H1 (cell line): ENCODE data around the gene MIOX.

Experiments used
- CEBPB ChIP-seq: IDR thresholded peaks from 2 replicates; pipeline ENCODE4 v1.6.1; 2012; ENCODE audit warnings: low read depth, low read length
- CHD7 ChIP-seq: fragments of 300-600 bp; sonication (generic); IDR thresholded peaks from 2 replicates; pipeline ENCODE4 v1.7.1; 2012; ENCODE audit warnings: low read length, moderate library complexity, mild to moderate bottlenecking, inconsistent platforms; ENCODE audit not compliant: insufficient replicate concordance
- GTF2F1 ChIP-seq: IDR thresholded peaks from 2 replicates; pipeline ENCODE4 v1.6.1; 2012; ENCODE audit warnings: low read depth, low read length, improper control_type of control experiment, borderline replicate concordance
- NRF1 ChIP-seq: IDR thresholded peaks from 2 replicates; pipeline ENCODE4 v1.6.1; 2011; ENCODE audit warnings: mild to moderate bottlenecking, low read depth, low read length, improper control_type of control experiment
- POLR2A ChIP-seq, 2 experiments: IDR thresholded peaks; 1 replicate in 1 of 2; 2 replicates in 1 of 2; pipeline ENCODE4 v1.6.1; 2011; ENCODE audit warnings: low read depth in 2 of 2, low read length in 2 of 2, mild to moderate bottlenecking in 2 of 2; ENCODE audit errors: control extremely low read depth in 1 of 2
- POLR2AphosphoS5 ChIP-seq: IDR thresholded peaks from 2 replicates; pipeline ENCODE4 v1.6.1; 2011; ENCODE audit warnings: low read depth, low read length
- RFX5 ChIP-seq: IDR thresholded peaks from 2 replicates; pipeline ENCODE4 v1.6.1; 2011; ENCODE audit warnings: low read depth, low read length, improper control_type of control experiment, borderline replicate concordance
- RNF2 ChIP-seq: fragments of 200-900, 300-1000 bp; sonication (generic); IDR thresholded peaks from 2 replicates; pipeline ENCODE4 v1.7.1; 2016; ENCODE audit warnings: borderline replicate concordance, low read depth, mild to moderate bottlenecking, antibody characterized with exemption, low read length; ENCODE audit not compliant: poor library complexity, severe bottlenecking; ENCODE audit errors: missing control alignments
- SIRT6 ChIP-seq: IDR thresholded peaks from one replicate; pipeline ENCODE4 v1.7.1; 2012; ENCODE audit warnings: low read length, inconsistent platforms
- SRF ChIP-seq: IDR thresholded peaks from 2 replicates; pipeline ENCODE4 v1.6.1; 2011; ENCODE audit warnings: mild to moderate bottlenecking, low read depth, low read length, moderate library complexity
- TCF12 ChIP-seq: IDR thresholded peaks from 2 replicates; pipeline ENCODE4 v1.6.1; 2011; ENCODE audit warnings: low read depth, mild to moderate bottlenecking, low read length
- TF ChIP-seq, protein P1 (sequence below), 3 experiments: IDR thresholded peaks; 1 replicate in 2 of 3; 2 replicates in 1 of 3; pipeline versions ENCODE4 v1.5.1 to v1.6.1; 2011; ENCODE audit warnings: low read length in 3 of 3, mild to moderate bottlenecking in 3 of 3, inconsistent platforms in 2 of 3, low read depth in 1 of 3, moderate library complexity in 1 of 3; ENCODE audit not compliant: insufficient read depth in 1 of 3; ENCODE audit errors: control extremely low read depth in 1 of 3
- TF ChIP-seq, protein P2 (sequence below): IDR thresholded peaks from 2 replicates; pipeline ENCODE4 v1.6.1; 2012; ENCODE audit warnings: inconsistent platforms
- TF ChIP-seq, protein P3 (sequence below): IDR thresholded peaks from 2 replicates; pipeline ENCODE4 v1.6.1; 2011; ENCODE audit warnings: low read depth, mild to moderate bottlenecking, low read length; ENCODE audit not compliant: insufficient read depth

GRCh38 chr22:50456026-50456425 lies 30.6 kb upstream of the MIOX start:
- TF ChIP-seq, protein P1, sequence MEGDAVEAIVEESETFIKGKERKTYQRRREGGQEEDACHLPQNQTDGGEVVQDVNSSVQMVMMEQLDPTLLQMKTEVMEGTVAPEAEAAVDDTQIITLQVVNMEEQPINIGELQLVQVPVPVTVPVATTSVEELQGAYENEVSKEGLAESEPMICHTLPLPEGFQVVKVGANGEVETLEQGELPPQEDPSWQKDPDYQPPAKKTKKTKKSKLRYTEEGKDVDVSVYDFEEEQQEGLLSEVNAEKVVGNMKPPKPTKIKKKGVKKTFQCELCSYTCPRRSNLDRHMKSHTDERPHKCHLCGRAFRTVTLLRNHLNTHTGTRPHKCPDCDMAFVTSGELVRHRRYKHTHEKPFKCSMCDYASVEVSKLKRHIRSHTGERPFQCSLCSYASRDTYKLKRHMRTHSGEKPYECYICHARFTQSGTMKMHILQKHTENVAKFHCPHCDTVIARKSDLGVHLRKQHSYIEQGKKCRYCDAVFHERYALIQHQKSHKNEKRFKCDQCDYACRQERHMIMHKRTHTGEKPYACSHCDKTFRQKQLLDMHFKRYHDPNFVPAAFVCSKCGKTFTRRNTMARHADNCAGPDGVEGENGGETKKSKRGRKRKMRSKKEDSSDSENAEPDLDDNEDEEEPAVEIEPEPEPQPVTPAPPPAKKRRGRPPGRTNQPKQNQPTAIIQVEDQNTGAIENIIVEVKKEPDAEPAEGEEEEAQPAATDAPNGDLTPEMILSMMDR (IDR thresholded peaks at IDR 0.05; ENCODE audit: control extremely low read depth in 1 of 3, insufficient read depth in 1 of 3, low read depth in 1 of 3, low read length in 3 of 3) = no peak
- TF ChIP-seq SRF (no peak), SIRT6 (no peak), GTF2F1 (no peak), RNF2 (no peak), NRF1 (no peak), RFX5 (no peak), TCF12 (no peak), POLR2A (IDR thresholded peaks at IDR 0.05; ENCODE audit: control extremely low read depth in 1 of 2, low read depth in 2 of 2, low read length in 2 of 2) (no peak), CEBPB (no peak), CHD7 (no peak), POLR2AphosphoS5 (no peak)
- TF ChIP-seq, protein P2, sequence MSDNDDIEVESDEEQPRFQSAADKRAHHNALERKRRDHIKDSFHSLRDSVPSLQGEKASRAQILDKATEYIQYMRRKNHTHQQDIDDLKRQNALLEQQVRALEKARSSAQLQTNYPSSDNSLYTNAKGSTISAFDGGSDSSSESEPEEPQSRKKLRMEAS = no peak
- TF ChIP-seq, protein P3, sequence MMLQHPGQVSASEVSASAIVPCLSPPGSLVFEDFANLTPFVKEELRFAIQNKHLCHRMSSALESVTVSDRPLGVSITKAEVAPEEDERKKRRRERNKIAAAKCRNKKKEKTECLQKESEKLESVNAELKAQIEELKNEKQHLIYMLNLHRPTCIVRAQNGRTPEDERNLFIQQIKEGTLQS = no peak
